H1 (cell line): ENCODE measurements around the gene CTSS. TPM values are rescaled to one million over a fixed set of nuclear protein-coding genes. Genes with fewer than 3 reads are reported as not detected.
"Not testable (repeated sequence)": the region's sequence is repeated elsewhere in the genome, so short reads cannot be mapped to it uniquely, and the experiment has no call there.

Experiments
- CTCF ChIA-PET: fragments of 300-600 bp; sonication (Branson Sonifier 250); formaldehyde crosslinking; loops from one replicate; lab custom pipeline; 2021; ENCODE audit not compliant: partially characterized antibody; lab: Charles Lee
- POLR2A ChIA-PET: fragments of 300-600 bp; sonication (Branson Sonifier 250); formaldehyde crosslinking; loops from one replicate; lab custom pipeline; 2021; ENCODE audit warnings: inconsistent platforms; ENCODE audit not compliant: partially characterized antibody; lab: Charles Lee
- DNase-seq, 2 experiments: peaks; one replicate each; pipeline versions ENCODE4 v3.0.0 to v3.0.0-alpha.2; 2010 to 2022; ENCODE audit warnings: low spot score in 2 of 2, low read depth in 1 of 2, mixed read lengths in 1 of 2
- FAIRE-seq: peaks from 2 replicates; lab custom pipeline; 2011; peaks lifted over from hg19 to GRCh38; lab: Jason Lieb, UNC
- H2AFZ ChIP-seq: 2 replicates; pipeline ENCODE4 v1.8.1; 2012; ENCODE audit warnings: low read length, inconsistent platforms
- H2AK5ac ChIP-seq: 2 replicates; pipeline ENCODE4 v1.6.1; 2013; ENCODE audit warnings: low read depth, low read length
- H2BK120ac ChIP-seq: replicated peaks from 2 replicates; pipeline ENCODE3; 2013; ENCODE audit warnings: low read depth, low read length, inconsistent platforms
- H2BK12ac ChIP-seq: 2 replicates; pipeline ENCODE4 v1.6.1; 2013; ENCODE audit warnings: low read depth, low read length
- H2BK15ac ChIP-seq: 2 replicates; pipeline ENCODE4 v1.6.1; 2013; ENCODE audit warnings: low read length
- H2BK20ac ChIP-seq: 2 replicates; pipeline ENCODE4 v1.6.1; 2013; ENCODE audit warnings: low read length
- H2BK5ac ChIP-seq: 2 replicates; pipeline ENCODE4 v1.6.1; 2013; ENCODE audit warnings: low read depth, low read length
- H3K14ac ChIP-seq: 2 replicates; pipeline ENCODE4 v1.6.1; 2013; ENCODE audit warnings: inconsistent platforms; ENCODE audit not compliant: insufficient read length
- H3K18ac ChIP-seq: 2 replicates; pipeline ENCODE4 v1.6.1; 2013; ENCODE audit warnings: low read length; ENCODE audit errors: extremely low read depth
- H3K23ac ChIP-seq: 2 replicates; pipeline ENCODE4 v1.6.1; 2013; ENCODE audit warnings: inconsistent platforms; ENCODE audit not compliant: insufficient read length
- H3K23me2 ChIP-seq: 2 replicates; pipeline ENCODE4 v1.6.1; 2013; ENCODE audit warnings: low read depth, low read length
- H3K27ac ChIP-seq: 2 replicates; pipeline ENCODE4 v1.6.1; 2011; ENCODE audit warnings: low read depth, low read length, inconsistent platforms
- H3K27me3 ChIP-seq, 4 experiments: replicated peaks in 1 of 4; 1 replicate in 1 of 4; 2 replicates in 3 of 4; pipeline versions ENCODE4 v1.6.1 to v1.8.1; 2011 to 2013; ENCODE audit warnings: low read length in 3 of 4, mild to moderate bottlenecking in 3 of 4, inconsistent platforms in 2 of 4, mixed read lengths in 2 of 4, moderate library complexity in 1 of 4; ENCODE audit not compliant: control insufficient read depth in 3 of 4, insufficient read depth in 3 of 4; ENCODE audit errors: extremely low read depth in 1 of 4
- H3K36me3 ChIP-seq, 4 experiments: 2 replicates each; pipeline versions ENCODE4 v1.6.1 to v1.8.1; 2011 to 2013; ENCODE audit warnings: mild to moderate bottlenecking in 4 of 4, low read length in 3 of 4, moderate library complexity in 2 of 4, control low read depth in 1 of 4, inconsistent platforms in 1 of 4; ENCODE audit not compliant: insufficient read depth in 4 of 4, control insufficient read depth in 2 of 4
- H3K4ac ChIP-seq: replicated peaks from 2 replicates; pipeline ENCODE3; 2013; ENCODE audit warnings: low read length, low read depth, mixed read lengths, inconsistent platforms; ENCODE audit not compliant: insufficient read length
- H3K4me1 ChIP-seq, 4 experiments: replicated peaks in 1 of 4; 1 replicate in 1 of 4; 2 replicates in 3 of 4; pipeline versions ENCODE4 v1.6.1 to v1.8.1; 2011 to 2013; ENCODE audit warnings: low read length in 3 of 4, inconsistent platforms in 2 of 4, mixed read lengths in 1 of 4; ENCODE audit not compliant: insufficient read depth in 4 of 4, control insufficient read depth in 3 of 4
- H3K4me2 ChIP-seq, 2 experiments: 2 replicates each; pipeline versions ENCODE4 v1.6.1 to v1.8.1; 2011 to 2013; ENCODE audit warnings: low read depth in 2 of 2, low read length in 2 of 2, control low read depth in 1 of 2, inconsistent platforms in 1 of 2, mild to moderate bottlenecking in 1 of 2; ENCODE audit not compliant: insufficient read depth in 1 of 2
- H3K4me3 ChIP-seq, 4 experiments: fragments of 200-600, 300-600 bp in 1 of 4; sonication (generic), shearing (Covaris generic), sonication (Bioruptor Twin) in 1 of 4; 2 replicates each; pipeline versions ENCODE4 v1.5.1 to v1.8.1; 2011 to 2016; ENCODE audit warnings: low read length in 4 of 4, low read depth in 3 of 4, control low read depth in 2 of 4, inconsistent platforms in 2 of 4, mild to moderate bottlenecking in 2 of 4, mixed read lengths in 1 of 4, moderate library complexity in 1 of 4; ENCODE audit not compliant: insufficient read depth in 2 of 4; ENCODE audit errors: extremely low read depth in 1 of 4
- H3K56ac ChIP-seq: replicated peaks from 2 replicates; pipeline ENCODE3; 2013; ENCODE audit warnings: low read depth, mild to moderate bottlenecking, mixed read lengths, low read length, inconsistent platforms; ENCODE audit not compliant: insufficient read length
- H3K79me1 ChIP-seq: 2 replicates; pipeline ENCODE4 v1.6.1; 2013; ENCODE audit warnings: low read depth, low read length, control low read depth
- H3K79me2 ChIP-seq, 2 experiments: 2 replicates each; pipeline versions ENCODE4 v1.6.1 to v1.8.1; 2012 to 2013; ENCODE audit warnings: low read length in 2 of 2, mild to moderate bottlenecking in 2 of 2, inconsistent platforms in 1 of 2; ENCODE audit not compliant: insufficient read depth in 2 of 2, control insufficient read depth in 1 of 2
- H3K9ac ChIP-seq, 4 experiments: replicated peaks in 1 of 4; 1 replicate in 1 of 4; 2 replicates in 3 of 4; pipeline versions ENCODE4 v1.6.1 to v1.8.1; 2011 to 2013; ENCODE audit warnings: low read depth in 3 of 4, low read length in 3 of 4, control low read depth in 2 of 4, mild to moderate bottlenecking in 2 of 4, moderate library complexity in 2 of 4, inconsistent platforms in 1 of 4; ENCODE audit errors: extremely low read depth in 1 of 4
- H3K9me3 ChIP-seq, 2 experiments: 2 replicates each; pipeline versions ENCODE4 v1.6.1 to v1.8.1; 2012 to 2013; ENCODE audit warnings: mild to moderate bottlenecking in 2 of 2, moderate library complexity in 2 of 2, control low read depth in 1 of 2, inconsistent platforms in 1 of 2, low read depth in 1 of 2, low read length in 1 of 2, mixed read lengths in 1 of 2; ENCODE audit not compliant: insufficient read depth in 2 of 2
- H4K20me1 ChIP-seq, 2 experiments: replicated peaks in 1 of 2; 2 replicates each; pipeline versions ENCODE3 to v1.8.1; 2011 to 2013; ENCODE audit warnings: inconsistent platforms in 2 of 2, low read length in 2 of 2, mild to moderate bottlenecking in 1 of 2; ENCODE audit not compliant: insufficient read depth in 2 of 2, control insufficient read depth in 1 of 2
- H4K5ac ChIP-seq: 2 replicates; pipeline ENCODE4 v1.6.1; 2013; ENCODE audit warnings: low read length, low read depth, mixed read lengths, inconsistent platforms; ENCODE audit not compliant: insufficient read length
- H4K8ac ChIP-seq: 2 replicates; pipeline ENCODE4 v1.8.0; 2013; ENCODE audit warnings: mild to moderate bottlenecking, moderate library complexity, low read length, inconsistent platforms; ENCODE audit not compliant: insufficient read depth; ENCODE audit errors: extremely low read depth
- H4K91ac ChIP-seq: replicated peaks from 2 replicates; pipeline ENCODE3; 2013; ENCODE audit warnings: low read length, mixed read lengths, inconsistent platforms; ENCODE audit not compliant: insufficient read length
- WGBS, 2 experiments: shearing (Covaris generic) in 1 of 2; methylation state at CpG; one replicate each; pipeline versions ENCODE4 v1.1.6 to v1.1.7; 2013 to 2015; ENCODE audit warnings: low lambda C conversion rate in 2 of 2, mixed read lengths in 2 of 2, inconsistent platforms in 1 of 2, low coverage in 1 of 2, missing lambda C conversion rate in 1 of 2; ENCODE audit not compliant: insufficient replicate concordance in 2 of 2, insufficient coverage in 1 of 2, insufficient read length in 1 of 2; ENCODE audit errors: extremely low coverage in 1 of 2, missing lambda C conversion rate in 1 of 2; 5-methylcytosine and 5-hydroxymethylcytosine counted together
- polyA plus RNA-seq, 7 experiments: library from polyadenylated mRNA; depleted of rRNA in 3 of 7; stranded (reverse) in 5 of 7; unstranded in 2 of 7; fragments of >200 nt in 5 of 7; fragments of 200-250 nt in 2 of 7; gene quantifications; 1 replicate in 5 of 7; 2 replicates in 1 of 7; 4 replicates in 1 of 7; pipeline versions ENCODE4 v1.2.1 to v1.2.3, GENCODE V29; 2011 to 2013; ENCODE audit warnings: missing spikeins in 2 of 7, mixed read lengths in 2 of 7
- total RNA-seq: library from RNA; stranded (reverse); fragmentation: NEBNext Ultra II Directional; extraction: Animal tissue kit (Norgen Biotek cat#: 25700); gene quantifications from 2 replicates; pipeline ENCODE4 v1.2.1, GENCODE V29; 2021

The CTSS gene
- total and polyA plus RNA-seq, 2 of the 8 experiments (the other 6 are each of a cell fraction or from before 2014, with no cell fraction given) = not detected

DNA sequence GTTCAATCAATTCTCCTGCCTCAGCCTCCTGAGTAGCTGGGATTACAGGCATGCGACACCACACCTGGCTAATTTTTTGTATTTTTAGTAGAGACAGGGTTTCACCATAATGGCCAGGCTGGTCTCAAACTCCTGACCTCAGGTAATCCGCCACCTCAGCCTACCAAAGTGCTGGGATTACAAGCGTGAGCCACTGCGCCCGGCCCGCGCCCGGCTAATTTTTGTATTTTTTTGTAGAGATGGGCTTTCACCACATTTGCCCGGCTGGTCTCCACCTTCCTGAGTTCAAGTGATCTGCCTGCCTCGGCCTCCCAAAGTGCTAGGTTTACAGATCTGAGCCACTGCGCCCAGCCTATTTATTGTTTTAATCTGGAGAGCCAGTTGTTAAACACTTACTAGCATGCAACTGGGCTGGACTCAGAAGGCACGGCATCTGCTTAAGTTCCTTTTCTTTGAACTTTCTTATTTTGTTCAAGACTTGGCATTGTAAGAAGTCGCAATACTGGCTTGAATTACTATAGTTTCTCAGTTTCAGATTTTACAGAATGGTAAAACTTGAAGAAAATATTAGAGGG, 10.4 kb upstream of the CTSS start:
- not testable (repeated sequence) for H2BK20ac ChIP-seq, H3K4me3 ChIP-seq, H4K8ac ChIP-seq, DNase-seq, H3K79me2 ChIP-seq, FAIRE-seq, H3K27ac ChIP-seq, H2BK5ac ChIP-seq, H3K56ac ChIP-seq, H3K27me3 ChIP-seq, H3K4ac ChIP-seq, H3K4me1 ChIP-seq, H3K23ac ChIP-seq, H3K79me1 ChIP-seq, H2BK12ac ChIP-seq, H3K23me2 ChIP-seq, H3K18ac ChIP-seq, H2AFZ ChIP-seq, H3K36me3 ChIP-seq, H2BK120ac ChIP-seq, H4K20me1 ChIP-seq, H3K14ac ChIP-seq, H2BK15ac ChIP-seq, H3K9ac ChIP-seq, H4K5ac ChIP-seq, H2AK5ac ChIP-seq, H4K91ac ChIP-seq, H3K9me3 ChIP-seq, H3K4me2 ChIP-seq
- ChIA-PET POLR2A (interaction anchor here (1.4 kb wide), 1 partner anchor 11 kb away, joined by 6 read pairs; the partner anchor contains the start of gene CTSS), CTCF (interaction anchor here (1.7 kb wide), 1 partner anchor 33 kb away, joined by 4 read pairs; no protein-coding TSS in a partner anchor)
- 91% methylated on average over 13 of the region's 13 CpGs; no CpG with 5 or more reads in 1 of the 2 experiments for WGBS, 2 experiments
